ENCODE data around the gene AASDHPPT.

AASDHPPT gene

DNA sequence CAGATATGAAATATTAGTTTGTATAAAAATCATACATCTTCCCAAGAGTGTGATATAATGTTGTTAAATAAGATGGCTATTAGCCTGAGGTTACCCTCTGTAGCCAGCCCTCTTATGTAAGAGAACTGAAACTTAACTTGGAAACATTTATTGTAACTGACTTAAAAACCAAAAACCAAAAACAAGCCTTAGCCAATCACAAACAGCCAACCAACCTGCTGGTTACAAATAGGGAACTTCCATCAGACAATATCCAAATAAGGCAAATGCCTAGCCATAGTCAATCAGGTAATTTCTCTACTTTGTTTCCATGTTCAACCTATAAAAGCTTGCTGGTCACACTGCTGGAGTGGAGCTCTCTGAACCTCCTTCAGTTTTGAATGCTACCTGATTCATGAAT is 14.5 kb upstream of the AASDHPPT start:
- TF ChIP-seq, protein P1, sequence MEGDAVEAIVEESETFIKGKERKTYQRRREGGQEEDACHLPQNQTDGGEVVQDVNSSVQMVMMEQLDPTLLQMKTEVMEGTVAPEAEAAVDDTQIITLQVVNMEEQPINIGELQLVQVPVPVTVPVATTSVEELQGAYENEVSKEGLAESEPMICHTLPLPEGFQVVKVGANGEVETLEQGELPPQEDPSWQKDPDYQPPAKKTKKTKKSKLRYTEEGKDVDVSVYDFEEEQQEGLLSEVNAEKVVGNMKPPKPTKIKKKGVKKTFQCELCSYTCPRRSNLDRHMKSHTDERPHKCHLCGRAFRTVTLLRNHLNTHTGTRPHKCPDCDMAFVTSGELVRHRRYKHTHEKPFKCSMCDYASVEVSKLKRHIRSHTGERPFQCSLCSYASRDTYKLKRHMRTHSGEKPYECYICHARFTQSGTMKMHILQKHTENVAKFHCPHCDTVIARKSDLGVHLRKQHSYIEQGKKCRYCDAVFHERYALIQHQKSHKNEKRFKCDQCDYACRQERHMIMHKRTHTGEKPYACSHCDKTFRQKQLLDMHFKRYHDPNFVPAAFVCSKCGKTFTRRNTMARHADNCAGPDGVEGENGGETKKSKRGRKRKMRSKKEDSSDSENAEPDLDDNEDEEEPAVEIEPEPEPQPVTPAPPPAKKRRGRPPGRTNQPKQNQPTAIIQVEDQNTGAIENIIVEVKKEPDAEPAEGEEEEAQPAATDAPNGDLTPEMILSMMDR (IDR thresholded peaks at IDR 0.05; ENCODE audit: borderline replicate concordance, insufficient read depth, low read depth, low read length), result no peak
- H3K4me3 ChIP-seq (ENCODE audit: low read depth, low read length), result no peak overlapping the region

DNA sequence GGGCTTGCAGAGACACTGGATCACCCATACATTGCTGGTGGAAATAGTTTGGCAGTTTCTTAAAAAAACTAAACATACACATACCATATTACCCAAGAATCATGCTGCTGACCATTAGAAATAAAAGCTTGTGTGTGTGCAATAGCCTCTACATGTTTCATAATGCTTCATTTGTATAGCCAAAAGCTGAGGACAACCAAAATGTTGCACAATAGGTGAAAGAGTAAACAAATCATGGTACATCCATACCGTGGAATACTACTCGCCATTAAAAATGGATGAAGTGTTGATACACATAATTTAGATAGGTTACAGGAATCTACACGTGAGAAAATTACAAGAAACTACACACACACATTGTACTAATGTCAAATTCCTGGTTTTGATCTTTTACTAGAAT is 6.9 kb upstream of the AASDHPPT start:
- H3K4me3 ChIP-seq (ENCODE audit: low read depth, low read length), result no peak overlapping the region
- TF ChIP-seq, protein P1 (IDR thresholded peaks at IDR 0.05; ENCODE audit: borderline replicate concordance, insufficient read depth, low read depth, low read length), result no peak

DNA sequence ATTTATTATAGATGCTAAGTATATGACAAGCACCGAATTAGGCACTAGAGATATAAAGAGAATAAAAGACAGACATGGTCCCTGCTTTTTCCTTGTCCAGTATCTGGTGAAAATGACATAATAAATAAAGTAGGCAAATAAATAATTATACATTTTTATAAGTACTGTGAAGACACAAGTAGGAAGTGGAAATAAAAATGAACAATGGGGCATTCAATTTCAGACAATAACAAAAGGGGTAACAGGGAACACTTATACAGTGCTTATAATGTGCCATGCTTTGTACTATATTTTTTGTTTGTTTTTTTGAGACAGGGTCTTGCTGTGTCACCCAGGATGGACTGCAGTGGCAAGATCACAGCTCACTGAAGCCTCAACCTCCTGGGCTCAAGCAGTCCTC is 4.7 kb upstream of the AASDHPPT start:
- H3K4me3 ChIP-seq (ENCODE audit: low read depth, low read length), result no peak overlapping the region
- TF ChIP-seq, protein P1 (IDR thresholded peaks at IDR 0.05; ENCODE audit: borderline replicate concordance, insufficient read depth, low read depth, low read length), result no peak

DNA sequence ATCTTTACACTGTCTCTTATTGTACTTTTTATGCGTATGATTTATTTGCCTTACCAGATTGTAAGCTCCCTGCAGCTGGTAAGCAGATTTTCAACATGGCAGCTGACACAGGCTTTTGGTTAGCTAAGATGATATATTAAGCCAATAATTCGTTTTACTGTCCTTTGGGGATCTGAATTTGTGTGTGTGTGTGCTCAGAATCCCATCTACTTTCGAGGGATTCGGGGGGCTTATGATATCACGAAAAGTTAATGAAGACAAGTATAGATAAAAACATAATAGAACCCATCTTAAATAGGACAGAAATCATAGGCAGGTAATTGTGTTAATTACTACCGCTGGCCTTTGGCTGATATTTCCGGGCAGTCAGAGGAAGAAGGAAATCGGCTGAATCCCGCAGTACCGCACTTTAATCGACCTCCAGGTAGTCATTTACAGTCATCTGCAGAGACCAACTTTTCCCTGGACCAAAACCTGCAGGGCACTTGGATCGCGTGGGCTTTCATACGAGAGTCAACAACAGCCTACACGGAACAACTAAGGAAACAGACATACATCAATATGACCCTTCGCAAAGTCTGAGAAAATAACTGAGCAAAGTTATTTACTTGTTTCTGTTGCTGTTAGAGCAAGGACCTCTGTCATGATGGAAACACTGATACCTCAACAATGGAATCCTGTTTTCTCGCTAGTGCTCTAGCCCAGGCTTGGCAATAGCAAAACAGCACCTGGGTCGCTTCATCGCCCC is 1.1 kb upstream of the AASDHPPT start:
- TF ChIP-seq, protein P1 (IDR thresholded peaks at IDR 0.05; ENCODE audit: borderline replicate concordance, insufficient read depth, low read depth, low read length), result no peak
- peak overlapping the region; percentile 92 for H3K4me3 ChIP-seq (ENCODE audit: low read depth, low read length)

DNA sequence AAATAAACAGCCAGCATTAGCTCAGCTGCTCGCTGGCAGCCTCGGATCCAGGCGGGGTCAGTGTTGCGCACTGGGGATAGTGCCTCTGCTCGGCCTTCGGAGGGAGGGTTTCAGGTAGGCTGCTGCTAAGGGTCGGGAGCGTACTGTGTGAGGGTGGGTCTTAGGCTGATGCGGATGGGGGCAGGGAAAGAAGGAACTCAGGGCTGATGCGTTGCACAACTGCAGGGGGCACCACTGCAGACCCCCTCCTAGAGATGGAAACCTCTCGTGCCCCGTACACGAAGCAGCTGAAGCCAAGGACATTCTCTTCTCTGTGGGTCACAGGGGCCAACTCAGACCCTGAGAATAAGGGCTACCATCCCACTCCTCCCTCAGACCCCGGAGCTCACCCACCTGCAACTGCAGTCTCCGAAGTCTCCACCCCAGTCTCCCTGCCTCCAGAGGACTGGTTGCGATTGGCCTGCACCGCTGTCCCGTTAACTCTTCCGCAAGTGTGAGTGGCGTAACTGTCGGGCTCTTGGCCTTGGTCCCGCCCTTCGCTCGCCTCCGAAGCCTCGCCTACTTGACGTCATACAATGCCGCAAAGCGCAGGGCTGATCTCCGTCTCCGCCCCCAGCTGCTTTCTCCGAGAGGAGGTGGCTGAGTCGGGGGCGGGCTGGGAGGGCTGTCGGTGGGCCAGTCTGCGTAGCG is 398 bp upstream of the AASDHPPT start, which contains the start of gene KBTBD3:
KBTBD3 (minus strand) TSS at position 429 of the 690 bp plus-strand sequence. CDS start 18,250 bp downstream, outside the sequence.
- peak within 1 kb of the TSS; percentile 92 for H3K4me3 ChIP-seq (ENCODE audit: low read depth, low read length)
- TF ChIP-seq, protein P1 (IDR thresholded peaks at IDR 0.05; ENCODE audit: borderline replicate concordance, insufficient read depth, low read depth, low read length), result peak; percentile 59

DNA sequence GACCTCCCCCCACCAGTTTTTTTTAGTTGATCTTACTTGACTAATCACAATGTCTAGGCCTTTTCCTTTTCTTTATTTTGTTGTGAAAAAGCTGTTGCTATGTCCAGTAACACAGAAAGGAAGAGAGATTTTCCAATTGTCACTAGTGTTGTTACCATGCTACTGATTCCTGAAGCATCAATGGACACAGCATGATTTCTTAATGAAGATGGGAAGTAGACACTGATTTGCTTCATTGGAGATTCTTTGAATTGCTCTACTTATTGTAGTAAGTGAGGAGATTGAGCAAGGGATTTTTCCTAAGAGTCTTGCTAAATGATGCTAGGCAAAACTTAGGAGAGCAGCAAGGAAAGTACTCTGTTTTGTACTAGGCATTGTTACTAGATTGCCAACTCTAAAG is 4.6 kb downstream of the AASDHPPT start:
- TF ChIP-seq, protein P1 (IDR thresholded peaks at IDR 0.05; ENCODE audit: borderline replicate concordance, insufficient read depth, low read depth, low read length), result no peak
- H3K4me3 ChIP-seq (ENCODE audit: low read depth, low read length), result no peak overlapping the region
